B cell (primary cell): ENCODE measurements around the gene SMC6. TPM values are rescaled to one million over a fixed set of nuclear protein-coding genes. Genes with fewer than 3 reads are reported as not detected.

Source experiments
- ATAC-seq: fragments of 200-7000 bp; cut with Tn5 transposase; one replicate; pipeline ENCODE4 v1.10.0; 2021; ENCODE audit warnings: low read depth, mild to moderate bottlenecking, moderate number of reproducible peaks, moderate library complexity
- CTCF ChIA-PET: fragments of 350-600 bp; sonication (Branson Sonifier 250); formaldehyde crosslinking; loops from one replicate; lab custom pipeline; 2021; ENCODE audit warnings: antibody characterized with exemption, inconsistent platforms; lab: Charles Lee
- POLR2A ChIA-PET: fragments of 350-600 bp; sonication (Branson Sonifier 250); formaldehyde crosslinking; loops from one replicate; lab custom pipeline; 2021; ENCODE audit warnings: antibody characterized with exemption; lab: Charles Lee
- DNase-seq: peaks from one replicate; pipeline ENCODE4 v3.0.0; 2013
- H2AFZ ChIP-seq: 2 replicates; pipeline ENCODE4 v1.6.1; 2012; ENCODE audit warnings: mild to moderate bottlenecking, low read depth, low read length; ENCODE audit not compliant: insufficient read depth, poor library complexity, severe bottlenecking
- H3K27ac ChIP-seq, 2 donors: 1 replicate in 1 of 2; 2 replicates in 1 of 2; pipeline ENCODE4 v1.5.1; 2012 to 2013; ENCODE audit warnings: low read length in 2 of 2, mild to moderate bottlenecking in 2 of 2, moderate library complexity in 1 of 2
- H3K27me3 ChIP-seq, 4 experiments: fragments of 200-600 bp in 1 of 4; sonication (generic) in 1 of 4; replicated peaks in 1 of 4; 1 replicate in 2 of 4; 2 replicates in 2 of 4; pipeline versions ENCODE4 v1.6.1 to v1.7.0; 2013 to 2016; ENCODE audit warnings: low read length in 3 of 4, mild to moderate bottlenecking in 2 of 4, mixed read lengths in 1 of 4, moderate library complexity in 1 of 4; ENCODE audit not compliant: insufficient read depth in 4 of 4, control insufficient read depth in 3 of 4; ENCODE audit errors: control extremely low read depth in 1 of 4
- H3K36me3 ChIP-seq, 2 experiments: replicated peaks in 1 of 2; 1 replicate in 1 of 2; 2 replicates in 1 of 2; pipeline versions ENCODE4 v1.6.1 to v1.7.1; 2013; ENCODE audit warnings: low read length in 1 of 2; ENCODE audit not compliant: insufficient read depth in 2 of 2, control insufficient read depth in 1 of 2; ENCODE audit errors: control extremely low read depth in 1 of 2, extremely low read depth in 1 of 2
- H3K4me1 ChIP-seq, 2 donors: fragments of 200-600 bp in 1 of 2; sonication (generic) in 1 of 2; 1 replicate in 1 of 2; 2 replicates in 1 of 2; pipeline versions ENCODE4 v1.5.1 to v1.6.1; 2013 to 2017; ENCODE audit warnings: low read length in 2 of 2; ENCODE audit not compliant: control insufficient read depth in 2 of 2, insufficient read depth in 2 of 2
- H3K4me2 ChIP-seq: replicated peaks from 2 replicates; pipeline ENCODE3; 2012; ENCODE audit warnings: mild to moderate bottlenecking, low read depth, low read length; ENCODE audit not compliant: poor library complexity, severe bottlenecking
- H3K4me3 ChIP-seq, 5 experiments: fragments of 200-600 bp in 1 of 5; sonication (generic) in 1 of 5; 1 replicate in 3 of 5; 2 replicates in 2 of 5; pipeline versions ENCODE4 v1.5.1 to v1.7.0; 2011 to 2016; ENCODE audit warnings: low read length in 4 of 5, mild to moderate bottlenecking in 4 of 5, low read depth in 2 of 5, control low read depth in 1 of 5, moderate library complexity in 1 of 5; ENCODE audit not compliant: insufficient read depth in 1 of 5; ENCODE audit errors: control extremely low read depth in 1 of 5, extremely low read depth in 1 of 5
- H3K79me2 ChIP-seq: fragments of 200-600 bp; sonication (generic); one replicate; pipeline ENCODE4 v1.6.0; 2016; ENCODE audit warnings: low read length; ENCODE audit not compliant: control insufficient read depth, insufficient read depth
- H3K9ac ChIP-seq: fragments of 200-600 bp; sonication (generic); 2 replicates; pipeline ENCODE4 v1.6.1; 2017; ENCODE audit warnings: mild to moderate bottlenecking, low read length, moderate library complexity
- H3K9me3 ChIP-seq, 3 donors: one replicate each; pipeline versions ENCODE4 v1.6.1 to v1.7.1; 2013; ENCODE audit warnings: low read length in 2 of 3; ENCODE audit not compliant: control insufficient read depth in 2 of 3, insufficient read depth in 1 of 3; ENCODE audit errors: control extremely low read depth in 1 of 3
- H4K20me1 ChIP-seq: 2 replicates; pipeline ENCODE4 v1.6.0; 2012; ENCODE audit warnings: mild to moderate bottlenecking, low read length; ENCODE audit not compliant: insufficient read depth, control insufficient read depth, poor library complexity, severe bottlenecking
- H3K27ac Mint-ChIP-seq: one replicate; pipeline ENCODE4 v1.8.0; 2021; ENCODE audit warnings: mixed read lengths
- H3K27me3 Mint-ChIP-seq: one replicate; pipeline ENCODE4 v1.8.0; 2021; ENCODE audit warnings: mixed read lengths
- H3K4me1 Mint-ChIP-seq: one replicate; pipeline ENCODE4 v1.8.0; 2021; ENCODE audit warnings: mixed read lengths
- H3K4me3 Mint-ChIP-seq: one replicate; pipeline ENCODE4 v1.8.0; 2021; ENCODE audit warnings: mixed read lengths
- H3K9me3 Mint-ChIP-seq: one replicate; pipeline ENCODE4 v1.8.0; 2022; ENCODE audit warnings: mixed read lengths; ENCODE audit not compliant: insufficient read depth
- CTCF ChIP-seq: fragments of 200-600 bp; IDR thresholded peaks from one replicate; pipeline ENCODE4 v1.8.0; 2022; ENCODE audit warnings: antibody characterized with exemption, mild to moderate bottlenecking
- EZH2 ChIP-seq: IDR thresholded peaks from 2 replicates; pipeline ENCODE4 v1.6.1; 2012; ENCODE audit warnings: borderline replicate concordance, low read depth, mild to moderate bottlenecking, moderate library complexity, low read length; ENCODE audit not compliant: insufficient read depth, poor library complexity, severe bottlenecking
- WGBS: methylation state at CpG from one replicate; pipeline ENCODE4 v1.1.5; 2013; ENCODE audit warnings: missing lambda C conversion rate; ENCODE audit not compliant: insufficient coverage; 5-methylcytosine and 5-hydroxymethylcytosine counted together
- intact Hi-C: fragments of 100-400 bp; cut with micrococcal nuclease; formaldehyde crosslinking; loops from one replicate; pipeline ENCODE4 v1.10.0; 2022
- polyA plus RNA-seq: library from polyadenylated mRNA; depleted of rRNA; stranded (reverse); fragments of >200 nt; gene quantifications from 2 replicates; pipeline ENCODE4 v1.2.3, GENCODE V29; 2012
- total RNA-seq, 2 donors: library from RNA; stranded (reverse); fragments of 120-200 nt in 1 of 2; gene quantifications; 1 replicate in 1 of 2; 2 replicates in 1 of 2; pipeline versions ENCODE4 v1.2.3 to v1.2.4, GENCODE V29; 2013 to 2022

Gene SMC6
- total and polyA plus RNA-seq, 2 donors (not counting 1 experiment from before 2014, with no cell fraction given): 27.2 to 111 TPM

GRCh38 chr2:17615147-17615546 is 138.5 kb downstream of the SMC6 start:
- Mint-ChIP-seq H3K27me3 (peaks cover 34% of the 10 kb centered on the region), H3K9me3 (no peaks in the 10 kb centered on the region), H3K27ac (no peak overlapping the region), H3K4me1 (no peaks in the 10 kb centered on the region), H3K4me3 (no peak overlapping the region)
- Histone ChIP-seq H3K27ac (no peak overlapping the region), H3K36me3 (no peaks in the 10 kb centered on the region), H3K27me3 (peaks cover 0 to 4% (median 2%) of the 10 kb centered on the region in 4 experiments), H4K20me1 (no peaks in the 10 kb centered on the region), H3K9ac (no peak overlapping the region), H3K4me3 (no peak overlapping the region), H2AFZ (no peak overlapping the region), H3K79me2 (no peaks in the 10 kb centered on the region), H3K4me1 (no peaks in the 10 kb centered on the region), H3K9me3 (no peaks in the 10 kb centered on the region), H3K4me2 (no peak overlapping the region)
- DNase-seq (no peak), ATAC-seq (no peak)
- intact Hi-C loops: no loop called here
- ChIA-PET CTCF (no interaction called here), POLR2A (no interaction called here)
- TF ChIP-seq EZH2 (no peak), CTCF (no peak)
- no CpG with 5 or more reads among the region's 1 CpG for WGBS

GRCh38 chr2:17614174-17614930 is 139.3 kb downstream of the SMC6 start:
- Histone ChIP-seq H3K9me3 (no peaks in the 10 kb centered on the region), H4K20me1 (no peaks in the 10 kb centered on the region), H3K4me2 (no peak overlapping the region), H3K79me2 (no peaks in the 10 kb centered on the region), H2AFZ (no peak overlapping the region), H3K4me1 (no peaks in the 10 kb centered on the region), H3K4me3 (no peak overlapping the region), H3K36me3 (no peaks in the 10 kb centered on the region), H3K27ac (no peak overlapping the region), H3K9ac (no peak overlapping the region), H3K27me3 (peaks cover 0 to 4% (median 2%) of the 10 kb centered on the region in 4 experiments)
- TF ChIP-seq CTCF (no peak), EZH2 (no peak)
- no peaks in the 10 kb centered on the region for H3K9me3 Mint-ChIP-seq
- peaks cover 33% of the 10 kb centered on the region for H3K27me3 Mint-ChIP-seq
- no peak for DNase-seq
- whole genome bisulfite sequencing: 87% methylated on average over 4 of the region's 4 CpGs
- no peak for ATAC-seq
- no peaks in the 10 kb centered on the region for H3K4me1 Mint-ChIP-seq
- no peak overlapping the region for H3K27ac Mint-ChIP-seq
- H3K4me3 Mint-ChIP-seq: no peak overlapping the region
- intact Hi-C loops: no loop called here
- POLR2A ChIA-PET: no interaction called here
- CTCF ChIA-PET: no interaction called here

Other genes starting within 250 kb of the SMC6 start
- not detected in 2 replicates for gene RAD51AP2, start 235.4 kb downstream of the SMC6 start, total RNA-seq
- gene RAD51AP2, start 235.4 kb downstream of the SMC6 start, polyA plus RNA-seq: not detected in 2 replicates
- gene VSNL1, start 213.1 kb downstream of the SMC6 start, total RNA-seq: not detected in 2 replicates
- gene VSNL1, start 213.1 kb downstream of the SMC6 start, polyA plus RNA-seq: not detected in 2 replicates
- 105 and 111 TPM in 2 replicates for gene GEN1, start 328 bp upstream of the SMC6 start, total RNA-seq
- gene GEN1, start 328 bp upstream of the SMC6 start, polyA plus RNA-seq: 16.7 and 18.2 TPM in 2 replicates
- gene MSGN1, start 62.6 kb upstream of the SMC6 start, total RNA-seq: not detected in 2 replicates
- not detected in 2 replicates for gene MSGN1, start 62.6 kb upstream of the SMC6 start, polyA plus RNA-seq
- gene KCNS3, start 124.9 kb upstream of the SMC6 start, total RNA-seq: 0.41 and 0.76 TPM in 2 replicates
- 0.10 TPM in 1 of 2 replicates, not detected in the other for gene KCNS3, start 124.9 kb upstream of the SMC6 start, polyA plus RNA-seq